ENCODE data around the gene GPATCH4.

- TF ChIP-seq, protein P1, sequence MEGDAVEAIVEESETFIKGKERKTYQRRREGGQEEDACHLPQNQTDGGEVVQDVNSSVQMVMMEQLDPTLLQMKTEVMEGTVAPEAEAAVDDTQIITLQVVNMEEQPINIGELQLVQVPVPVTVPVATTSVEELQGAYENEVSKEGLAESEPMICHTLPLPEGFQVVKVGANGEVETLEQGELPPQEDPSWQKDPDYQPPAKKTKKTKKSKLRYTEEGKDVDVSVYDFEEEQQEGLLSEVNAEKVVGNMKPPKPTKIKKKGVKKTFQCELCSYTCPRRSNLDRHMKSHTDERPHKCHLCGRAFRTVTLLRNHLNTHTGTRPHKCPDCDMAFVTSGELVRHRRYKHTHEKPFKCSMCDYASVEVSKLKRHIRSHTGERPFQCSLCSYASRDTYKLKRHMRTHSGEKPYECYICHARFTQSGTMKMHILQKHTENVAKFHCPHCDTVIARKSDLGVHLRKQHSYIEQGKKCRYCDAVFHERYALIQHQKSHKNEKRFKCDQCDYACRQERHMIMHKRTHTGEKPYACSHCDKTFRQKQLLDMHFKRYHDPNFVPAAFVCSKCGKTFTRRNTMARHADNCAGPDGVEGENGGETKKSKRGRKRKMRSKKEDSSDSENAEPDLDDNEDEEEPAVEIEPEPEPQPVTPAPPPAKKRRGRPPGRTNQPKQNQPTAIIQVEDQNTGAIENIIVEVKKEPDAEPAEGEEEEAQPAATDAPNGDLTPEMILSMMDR (IDR thresholded peaks at IDR 0.05 in 4 of 5, conservative IDR thresholded peaks at IDR 0.05 in 1 of 5): no peak
- no peak for TF ChIP-seq POLR2A (IDR thresholded peaks at IDR 0.05)
These were observed 19.5 kb downstream of the GPATCH4 start for GRCh38 chr1:156581661-156582387.

Data from gastrocnemius medialis (tissue), 4 donors.